Muscle layer of duodenum (tissue), 2 donors: Measurements from ENCODE around the gene MMP26.

Source experiments
- H3K27ac ChIP-seq: one replicate; pipeline ENCODE4 v1.7.0; 2013; ENCODE audit warnings: mild to moderate bottlenecking, low read length
- H3K27me3 ChIP-seq: one replicate; pipeline ENCODE4 v1.7.0; 2013; ENCODE audit warnings: low read depth, mild to moderate bottlenecking, control low read depth, low read length
- H3K36me3 ChIP-seq, 2 donors: one replicate each; pipeline ENCODE4 v1.7.0; 2013; ENCODE audit warnings: low read length in 2 of 2, control low read depth in 1 of 2, mild to moderate bottlenecking in 1 of 2; ENCODE audit not compliant: insufficient read depth in 2 of 2, control insufficient read depth in 1 of 2
- H3K4me1 ChIP-seq, 2 donors: one replicate each; pipeline ENCODE4 v1.7.0; 2013; ENCODE audit warnings: low read length in 2 of 2, mild to moderate bottlenecking in 2 of 2, control low read depth in 1 of 2, moderate library complexity in 1 of 2; ENCODE audit not compliant: insufficient read depth in 2 of 2, control insufficient read depth in 1 of 2
- H3K4me3 ChIP-seq, 2 donors: one replicate each; pipeline ENCODE4 v1.7.0; 2013; ENCODE audit warnings: low read length in 2 of 2, low read depth in 1 of 2, mild to moderate bottlenecking in 1 of 2
- H3K9me3 ChIP-seq, 2 donors: one replicate each; pipeline ENCODE4 v1.7.0; 2013; ENCODE audit warnings: low read length in 2 of 2, control low read depth in 1 of 2, mild to moderate bottlenecking in 1 of 2; ENCODE audit not compliant: control insufficient read depth in 1 of 2
- donor health status: healthy.

The MMP26 gene

DNA sequence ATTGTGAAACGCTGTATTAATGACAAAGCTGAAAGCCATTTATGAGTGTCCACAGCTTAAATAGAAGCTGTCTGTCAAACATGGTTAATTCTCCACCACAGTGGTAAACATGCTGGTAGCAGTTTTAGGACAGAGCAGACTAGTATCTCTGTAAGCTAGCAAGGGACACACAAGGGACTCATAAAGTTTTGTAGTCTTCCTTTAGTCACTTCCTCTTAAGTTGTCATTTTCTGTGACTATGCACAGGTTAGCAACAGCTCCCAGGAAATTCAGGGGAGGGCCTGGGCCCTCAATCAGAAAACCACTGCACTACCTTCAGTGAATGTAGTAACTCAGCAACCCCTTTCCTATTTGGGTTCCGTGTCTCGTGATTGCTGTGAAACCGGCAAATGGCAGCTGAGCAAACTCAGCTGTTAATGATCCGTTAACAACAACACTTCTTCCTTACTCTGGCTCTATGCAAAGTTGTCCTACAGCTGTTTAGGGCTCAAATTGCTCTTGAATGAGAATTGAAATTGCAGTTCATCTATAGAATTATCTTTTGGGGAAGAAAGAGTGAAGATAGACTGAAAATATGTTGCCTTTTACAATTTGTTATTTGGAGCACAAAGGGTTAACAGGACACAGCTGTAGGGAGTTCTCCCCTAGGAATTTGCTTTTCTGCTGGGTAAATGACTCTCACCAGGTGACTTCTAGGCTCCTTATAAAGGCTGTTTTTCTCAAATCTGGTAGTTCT, at the start of gene MMP26:
Gene MMP26 (plus strand): TSS at position 731 of the 736 bp plus-strand sequence.
- Histone ChIP-seq H3K9me3 (no peaks in the 10 kb centered on the region), H3K27ac (no peak within 1 kb of the TSS), H3K36me3 (no peaks in the 10 kb centered on the region), H3K4me3 (no peak within 1 kb of the TSS), H3K27me3 (no peaks in the 10 kb centered on the region), H3K4me1 (no peaks in the 10 kb centered on the region)

DNA sequence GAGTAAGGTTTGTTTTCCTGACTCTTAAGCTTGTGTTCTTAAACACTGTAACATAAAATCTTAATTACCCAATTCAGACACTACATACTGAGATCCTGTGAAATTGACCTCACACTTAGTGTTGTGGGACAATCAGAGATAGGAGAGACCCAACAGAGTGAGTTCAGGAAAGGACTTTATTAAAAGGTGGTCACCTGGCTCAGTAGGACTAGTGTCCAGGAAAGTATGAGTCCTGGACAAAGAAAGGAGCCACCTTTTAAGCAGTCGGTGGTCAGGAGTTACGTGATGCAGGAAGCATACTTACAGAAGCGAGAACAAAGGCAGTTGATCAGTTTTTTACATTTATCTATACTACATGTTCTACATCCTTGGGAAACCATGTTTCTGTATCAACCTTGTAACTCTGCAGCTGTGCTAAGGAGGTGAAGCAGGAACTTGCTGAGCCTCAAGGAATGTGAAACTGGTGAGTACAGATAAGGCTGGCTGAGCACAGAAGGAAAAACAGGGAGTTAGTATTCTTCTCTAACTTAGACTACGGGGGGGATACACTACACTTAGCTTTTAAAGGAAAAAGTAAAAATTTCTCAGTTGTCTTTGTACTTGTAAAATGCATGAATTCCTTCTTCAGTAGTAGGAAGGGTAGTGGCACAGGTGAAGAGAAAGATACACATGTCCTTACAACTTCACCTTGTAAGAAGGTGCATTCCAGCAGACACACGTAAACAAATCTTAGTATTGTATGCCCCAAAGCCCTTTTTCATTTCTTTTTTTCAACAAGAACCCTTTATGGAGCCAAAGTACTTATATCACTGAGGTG, 45.7 kb upstream of the MMP26 start:
- no peaks in the 10 kb centered on the region for H3K4me1 ChIP-seq
- no peak overlapping the region for H3K4me3 ChIP-seq
- H3K27me3 ChIP-seq: no peaks in the 10 kb centered on the region
- no peaks in the 10 kb centered on the region for H3K9me3 ChIP-seq
- H3K36me3 ChIP-seq: no peaks in the 10 kb centered on the region
- no peak overlapping the region for H3K27ac ChIP-seq

DNA sequence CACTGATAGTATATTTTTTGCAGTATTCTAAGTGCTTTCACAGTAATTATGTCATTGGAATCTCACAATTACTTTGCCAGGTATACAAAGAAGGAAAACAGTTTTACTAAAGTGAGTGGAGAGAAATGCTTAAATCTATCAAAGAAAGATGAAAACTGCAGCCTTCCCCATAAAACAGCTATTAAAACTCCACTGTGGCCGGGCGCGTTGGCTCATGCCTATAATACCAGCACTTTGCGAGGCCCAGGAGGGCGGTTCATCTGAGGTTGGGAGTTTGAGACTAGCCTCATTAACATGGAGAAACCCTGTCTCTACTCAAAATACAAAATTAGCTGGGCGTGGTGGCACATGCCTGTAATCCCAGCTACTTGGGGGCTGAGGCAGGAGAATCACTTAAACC, 41.7 kb upstream of the MMP26 start:
- H3K9me3 ChIP-seq: no peaks in the 10 kb centered on the region
- H3K27me3 ChIP-seq: no peaks in the 10 kb centered on the region
- H3K27ac ChIP-seq: no peak overlapping the region
- no peaks in the 10 kb centered on the region for H3K4me1 ChIP-seq
- no peaks in the 10 kb centered on the region for H3K36me3 ChIP-seq
- H3K4me3 ChIP-seq: no peak overlapping the region

DNA sequence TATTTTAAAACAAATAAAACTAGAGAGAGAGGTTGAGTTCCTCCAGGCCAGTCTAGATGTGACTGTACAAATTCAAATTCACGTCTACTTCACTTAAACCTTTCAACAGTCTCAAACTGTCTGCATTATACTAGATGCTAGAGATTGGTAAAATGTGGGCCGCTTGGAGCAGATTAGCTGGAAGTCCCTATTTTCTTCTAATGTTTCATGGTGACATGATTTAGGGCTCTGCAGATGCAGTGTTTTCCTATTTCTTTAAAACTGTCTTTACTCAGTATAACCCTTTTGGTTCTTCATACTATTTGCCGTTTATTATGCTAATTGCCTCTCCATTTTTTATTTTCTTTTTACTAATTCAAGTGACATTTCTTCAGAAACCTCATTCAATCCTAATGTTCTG, 40.4 kb upstream of the MMP26 start:
- Histone ChIP-seq H3K27ac (no peak overlapping the region), H3K27me3 (no peaks in the 10 kb centered on the region), H3K4me1 (no peaks in the 10 kb centered on the region), H3K9me3 (no peaks in the 10 kb centered on the region), H3K36me3 (no peaks in the 10 kb centered on the region), H3K4me3 (no peak overlapping the region)

DNA sequence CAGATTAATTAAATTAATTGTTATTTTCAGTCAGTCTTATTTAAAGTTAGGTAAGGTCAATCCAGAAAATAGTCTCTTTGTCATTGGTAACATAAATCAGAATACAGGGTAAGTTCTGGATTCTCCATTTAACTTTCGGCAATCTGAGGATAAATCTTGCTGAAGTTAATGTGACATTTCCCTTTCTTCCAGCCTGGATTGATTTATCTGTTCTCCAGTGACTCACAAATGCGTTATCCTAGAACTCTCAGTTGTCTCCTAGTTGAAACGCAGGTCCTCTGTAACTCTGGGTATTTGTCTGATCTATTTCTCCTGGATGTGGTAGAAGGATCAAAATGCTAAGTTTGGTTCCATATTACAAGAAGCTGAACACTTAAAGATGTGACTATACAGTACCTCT, 39.8 kb upstream of the MMP26 start:
- H3K9me3 ChIP-seq: no peaks in the 10 kb centered on the region
- no peaks in the 10 kb centered on the region for H3K36me3 ChIP-seq
- H3K27ac ChIP-seq: no peak overlapping the region
- H3K4me1 ChIP-seq: no peaks in the 10 kb centered on the region
- no peak overlapping the region for H3K4me3 ChIP-seq
- no peaks in the 10 kb centered on the region for H3K27me3 ChIP-seq

DNA sequence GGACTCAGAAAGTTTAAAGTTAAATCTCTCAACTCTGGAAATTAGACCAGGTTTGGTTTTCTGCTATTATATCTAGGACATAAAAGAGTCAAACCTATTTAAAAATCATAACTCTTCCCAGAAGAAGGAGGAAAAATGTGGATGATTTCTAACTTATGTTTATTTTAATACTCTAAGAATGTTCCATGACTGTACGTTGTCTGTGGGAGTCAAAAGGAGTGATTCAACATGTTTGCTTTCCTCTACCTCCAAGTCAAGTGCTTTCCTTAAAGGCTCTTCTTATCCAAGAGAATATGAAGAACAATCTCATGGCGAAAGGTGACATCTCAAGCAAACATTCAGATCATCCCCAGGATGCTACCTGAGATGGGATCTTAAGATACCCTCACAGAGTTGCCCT, 39.2 kb upstream of the MMP26 start:
- no peaks in the 10 kb centered on the region for H3K36me3 ChIP-seq
- no peaks in the 10 kb centered on the region for H3K4me1 ChIP-seq
- H3K27ac ChIP-seq: no peak overlapping the region
- H3K4me3 ChIP-seq: no peak overlapping the region
- H3K27me3 ChIP-seq: no peaks in the 10 kb centered on the region
- H3K9me3 ChIP-seq: no peaks in the 10 kb centered on the region

DNA sequence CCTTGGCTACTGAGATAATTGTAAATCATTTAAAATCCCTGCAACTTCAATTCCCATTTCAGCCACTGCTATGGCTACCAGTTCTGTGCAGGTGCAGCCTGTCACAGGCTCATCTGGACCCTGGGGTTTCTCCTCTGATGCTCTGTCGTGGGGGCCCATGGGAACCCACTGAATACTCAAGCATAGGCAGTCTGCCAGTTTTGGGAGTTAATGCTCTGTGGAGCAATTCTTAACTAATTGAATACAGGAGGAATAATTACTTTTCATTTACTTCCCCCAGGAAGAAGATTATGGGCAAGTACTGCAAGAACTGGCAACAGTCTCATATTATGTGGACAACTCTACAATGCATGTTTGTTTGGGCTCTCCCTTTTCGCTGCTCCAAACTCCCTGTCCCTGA, 32.8 kb upstream of the MMP26 start:
- no peaks in the 10 kb centered on the region for H3K36me3 ChIP-seq
- H3K27ac ChIP-seq: no peak overlapping the region
- no peak overlapping the region for H3K4me3 ChIP-seq
- H3K27me3 ChIP-seq: no peaks in the 10 kb centered on the region
- H3K4me1 ChIP-seq: no peaks in the 10 kb centered on the region
- H3K9me3 ChIP-seq: no peaks in the 10 kb centered on the region

DNA sequence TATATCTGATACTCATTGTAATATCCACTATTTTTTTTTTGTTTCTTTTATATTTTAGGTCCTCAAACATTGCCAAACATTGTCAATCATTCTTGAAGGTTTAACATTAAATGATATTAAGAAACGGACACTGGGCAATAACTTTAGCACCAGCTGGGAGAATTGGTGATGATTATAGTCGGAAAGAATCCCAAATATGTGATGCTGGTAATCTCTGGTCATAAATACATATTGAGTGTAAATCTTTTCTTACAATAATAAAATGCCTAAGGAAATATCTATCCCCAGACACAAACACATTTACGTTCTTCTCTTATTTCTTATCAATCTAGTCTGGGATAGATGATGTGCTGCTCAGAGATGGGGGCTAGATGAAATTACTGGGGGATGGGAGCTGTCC, 32.1 kb upstream of the MMP26 start:
- Histone ChIP-seq H3K27me3 (no peaks in the 10 kb centered on the region), H3K4me1 (no peaks in the 10 kb centered on the region), H3K36me3 (no peaks in the 10 kb centered on the region), H3K9me3 (no peaks in the 10 kb centered on the region), H3K4me3 (no peak overlapping the region), H3K27ac (no peak overlapping the region)

DNA sequence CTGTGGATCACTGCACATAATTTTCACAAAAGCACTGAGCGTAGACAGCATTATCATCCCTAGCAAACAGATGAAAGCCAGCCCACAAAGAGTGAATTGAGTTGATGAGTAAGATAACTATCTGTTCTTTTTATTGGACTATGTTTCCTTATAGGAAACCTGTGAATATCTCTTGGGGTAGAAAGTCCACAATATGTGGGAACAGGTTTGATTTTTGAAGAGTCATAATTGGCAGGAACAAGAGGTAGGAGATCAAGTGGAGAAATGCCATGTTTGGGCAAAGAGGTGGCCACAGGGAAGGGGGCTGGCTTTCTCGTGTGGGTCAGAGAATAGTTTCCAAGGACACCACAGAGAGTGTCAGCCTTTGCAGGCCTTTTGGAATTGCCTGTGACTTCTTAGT, 30.8 kb upstream of the MMP26 start:
- Histone ChIP-seq H3K4me1 (no peaks in the 10 kb centered on the region), H3K27me3 (no peaks in the 10 kb centered on the region), H3K9me3 (no peaks in the 10 kb centered on the region), H3K27ac (no peak overlapping the region), H3K4me3 (no peak overlapping the region), H3K36me3 (no peaks in the 10 kb centered on the region)

DNA sequence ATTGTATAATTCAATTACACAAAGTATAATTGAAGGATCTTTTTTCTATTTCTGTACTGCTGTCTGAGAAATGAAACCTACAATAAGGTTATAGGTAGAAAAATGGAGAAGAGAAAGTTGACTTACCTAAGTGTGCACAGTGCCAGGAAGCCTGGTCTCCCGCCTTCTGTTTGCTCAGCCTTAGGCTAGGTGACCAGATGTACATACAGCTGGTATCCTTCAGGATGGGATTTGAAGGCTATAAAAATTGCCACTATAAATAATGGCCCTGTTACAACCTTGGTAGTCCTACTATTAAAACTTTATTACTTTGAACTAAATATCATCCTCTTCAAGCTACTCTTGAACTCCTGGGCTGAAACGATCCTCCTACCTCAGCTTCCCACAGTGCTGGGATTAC, 26.6 kb upstream of the MMP26 start:
- H3K4me1 ChIP-seq: no peaks in the 10 kb centered on the region

DNA sequence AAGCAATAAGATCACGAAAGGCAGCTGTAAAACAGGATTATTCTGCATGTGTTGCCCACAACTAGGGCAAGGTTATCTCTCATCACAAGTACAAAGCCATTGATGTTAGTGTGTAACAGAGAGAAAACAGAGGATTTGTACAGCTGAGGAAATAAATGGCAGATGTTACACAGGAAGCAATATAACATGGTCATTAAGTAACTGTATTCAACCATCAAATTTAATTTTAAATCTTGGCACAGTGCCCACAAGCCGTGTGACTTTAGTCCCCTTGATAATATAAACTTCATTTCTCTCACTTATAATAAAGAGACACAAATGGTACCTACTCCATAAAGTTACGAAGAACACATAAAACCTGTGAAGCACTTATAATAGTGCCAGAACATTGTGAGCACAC, 24.2 kb upstream of the MMP26 start:
- no peaks in the 10 kb centered on the region for H3K36me3 ChIP-seq
- H3K27me3 ChIP-seq: no peaks in the 10 kb centered on the region
- no peak overlapping the region for H3K27ac ChIP-seq
- no peaks in the 10 kb centered on the region for H3K9me3 ChIP-seq
- H3K4me1 ChIP-seq: no peaks in the 10 kb centered on the region
- no peak overlapping the region for H3K4me3 ChIP-seq

More for the DNA sequence above, 26.6 kb upstream of the MMP26 start:
- Histone ChIP-seq H3K4me3 (no peak overlapping the region), H3K36me3 (no peaks in the 10 kb centered on the region), H3K9me3 (no peaks in the 10 kb centered on the region), H3K27me3 (no peaks in the 10 kb centered on the region), H3K27ac (no peak overlapping the region)
